Stimulated activated CD8-positive, alpha-beta memory T cell treated with anti-CD3 and anti-CD28 coated beads, Interleukin-2, amount 100 ng/mL, for 1 hour (primary cell): Measurements from ENCODE around the gene CALN1.
"Not testable (repeated sequence)": the region's sequence is repeated elsewhere in the genome, so short reads cannot be mapped to it uniquely, and the experiment has no call there.

Experiments used
- DNase-seq, 2 donors: peaks; one replicate each; pipeline ENCODE4 v3.0.0-alpha.2; 2020; ENCODE audit warnings: low read depth in 2 of 2

CALN1 gene

GRCh38 chr7:72412121-72412618, at the start of gene CALN1:
CALN1 (minus strand) TSS chr7:72412338.
- not testable (repeated sequence) for DNase-seq

DNA sequence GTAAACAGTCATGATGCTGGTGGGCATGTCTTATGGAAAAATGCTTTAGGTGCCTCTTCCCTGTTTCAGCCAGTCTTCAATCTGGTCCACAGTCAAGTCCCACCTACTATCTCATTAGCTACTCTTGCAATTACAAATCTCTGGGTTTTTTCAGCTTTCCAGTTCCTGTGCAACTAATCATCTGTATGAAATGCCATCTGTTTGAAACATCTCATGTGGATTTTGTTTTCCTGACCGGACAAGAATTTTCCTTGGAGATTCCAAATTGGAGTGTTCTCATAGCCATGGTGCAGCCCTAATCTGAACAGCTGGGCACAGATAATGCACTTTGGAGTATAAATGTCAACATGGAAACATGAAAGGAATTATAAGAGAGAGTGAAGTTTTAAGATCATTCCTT, 41.3 kb upstream of the CALN1 start:
- DNase-seq: no peak

DNA sequence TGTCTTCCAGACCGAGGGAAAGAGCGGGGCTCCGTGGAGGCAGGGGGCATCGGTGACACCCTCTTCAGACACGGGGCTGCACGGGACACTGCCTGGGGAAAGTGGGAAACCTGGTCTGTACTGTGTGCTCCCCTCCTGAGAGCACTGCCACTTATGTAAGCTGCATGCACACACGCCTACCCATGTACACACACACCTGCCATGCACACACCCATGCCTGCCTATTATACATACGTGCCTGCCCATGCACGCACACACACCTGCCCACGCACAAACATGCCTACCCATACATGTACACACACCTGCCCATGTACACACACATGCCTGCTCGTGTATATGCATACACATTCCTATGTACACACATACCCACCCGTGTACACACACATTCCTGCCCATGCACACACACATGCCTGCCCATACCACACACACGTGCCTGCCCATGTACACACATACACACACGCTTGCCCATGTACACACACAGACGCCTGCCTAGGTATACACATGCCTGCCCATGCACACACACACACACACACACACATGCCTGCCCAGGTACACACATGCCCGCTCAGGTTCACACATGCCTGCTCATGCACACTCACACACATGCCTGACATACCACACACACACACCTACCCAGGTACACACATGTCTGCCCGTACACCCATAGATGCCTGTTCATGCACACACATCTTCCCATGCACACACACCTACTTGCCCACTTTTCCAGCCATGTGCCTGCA, 35.5 kb upstream of the CALN1 start:
- DNase-seq: no peak

DNA sequence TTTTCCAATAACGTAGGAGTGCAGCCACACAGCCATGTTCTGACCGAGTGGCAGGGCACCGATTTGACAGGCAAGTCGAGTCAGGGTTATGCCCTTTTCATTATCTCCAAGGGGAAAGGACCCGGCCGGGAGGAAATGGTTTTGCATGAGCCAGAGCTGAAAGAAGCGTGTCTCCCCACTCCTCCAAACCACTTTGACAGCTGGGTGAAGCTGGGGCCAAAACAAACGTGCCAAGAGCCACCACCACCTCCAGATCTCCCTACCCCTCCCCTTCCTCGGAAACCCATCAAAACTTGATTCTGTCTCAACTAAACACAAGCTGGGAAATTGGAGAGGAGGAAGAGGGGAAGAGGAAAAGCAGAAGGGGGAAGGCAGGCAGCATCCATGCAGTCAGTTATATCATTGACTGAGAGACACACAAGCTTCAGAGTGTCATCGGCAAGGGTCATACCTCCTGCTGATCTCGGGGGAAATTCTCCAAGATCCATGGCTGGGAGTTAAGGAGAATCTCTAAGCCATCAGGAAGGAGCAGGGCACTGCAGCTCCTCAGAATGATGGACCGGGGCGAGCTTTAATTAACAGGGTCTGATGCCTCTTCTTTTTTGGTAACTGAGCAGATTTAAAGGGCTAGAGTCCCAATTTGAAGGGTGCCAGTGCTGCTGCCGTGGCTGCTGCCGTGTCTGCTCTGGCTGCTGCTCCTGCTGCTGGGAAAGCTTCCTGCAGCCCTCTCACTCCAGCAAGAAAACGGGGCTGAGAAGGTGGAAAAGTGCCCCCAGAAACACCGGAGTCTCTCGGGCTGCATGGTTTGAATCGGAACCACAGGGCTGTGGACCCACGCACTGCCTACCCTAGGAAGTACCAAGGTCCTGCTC, 34.7 kb upstream of the CALN1 start:
- DNase-seq: no peak

DNA sequence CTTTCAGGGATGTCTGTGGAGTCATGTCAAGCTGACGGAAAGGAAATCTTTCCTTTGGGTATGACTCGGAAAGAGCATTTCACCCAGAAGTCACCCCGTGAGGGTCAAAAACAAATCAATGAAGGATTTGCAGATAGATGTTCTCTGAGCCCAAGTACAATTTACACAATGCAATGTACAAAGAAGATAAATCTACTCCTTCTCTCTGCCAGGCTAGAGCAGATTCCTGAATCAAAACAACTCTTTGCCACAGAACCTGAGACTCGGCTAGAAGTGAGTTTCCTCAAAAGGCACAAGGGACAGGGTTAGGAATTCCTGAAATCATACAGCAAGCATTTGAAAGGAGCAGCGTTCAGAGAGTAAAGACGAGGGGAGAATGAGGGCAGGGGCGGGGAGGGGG, 34.0 kb upstream of the CALN1 start:
- no peak for DNase-seq

GRCh38 chr7:72445580-72445979, 33.4 kb upstream of the CALN1 start:
- DNase-seq: no peak

GRCh38 chr7:72445075-72445474, 32.9 kb upstream of the CALN1 start:
- no peak for DNase-seq

DNA sequence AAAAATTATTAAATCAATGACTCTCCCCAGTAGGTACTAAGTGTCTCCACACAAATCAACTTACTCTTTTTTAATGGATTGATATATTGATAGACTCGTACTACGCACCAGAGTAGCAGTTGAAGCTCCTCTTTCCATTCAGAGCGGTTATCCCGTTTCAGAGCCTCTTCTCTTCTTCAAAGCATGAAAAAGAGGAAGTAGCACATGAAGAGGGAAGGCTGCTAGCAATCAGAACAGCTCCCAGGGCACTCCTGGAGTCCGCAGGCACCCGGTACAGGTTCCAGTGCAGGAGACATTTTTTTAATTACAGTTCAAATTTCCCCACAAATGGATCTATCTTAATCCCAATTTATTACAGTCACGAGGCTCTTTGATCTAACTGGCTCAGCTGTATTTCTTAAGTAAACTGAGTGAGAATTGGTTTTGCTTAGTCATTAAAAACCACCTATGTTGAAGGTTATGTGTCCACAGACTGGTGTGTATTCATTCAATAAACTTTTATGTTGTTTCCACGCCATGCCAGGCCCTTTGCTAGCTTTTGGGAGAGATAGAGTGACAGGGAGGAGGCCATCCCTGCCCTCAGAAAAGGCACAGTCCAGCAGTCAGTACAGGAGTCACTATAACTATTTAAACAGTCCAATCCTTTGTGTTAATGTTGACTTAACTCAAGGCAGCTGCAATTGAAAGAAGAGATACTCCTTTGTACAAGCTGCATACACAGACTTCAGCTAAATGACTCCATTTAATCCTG, 32.1 kb upstream of the CALN1 start:
- no peak for DNase-seq

DNA sequence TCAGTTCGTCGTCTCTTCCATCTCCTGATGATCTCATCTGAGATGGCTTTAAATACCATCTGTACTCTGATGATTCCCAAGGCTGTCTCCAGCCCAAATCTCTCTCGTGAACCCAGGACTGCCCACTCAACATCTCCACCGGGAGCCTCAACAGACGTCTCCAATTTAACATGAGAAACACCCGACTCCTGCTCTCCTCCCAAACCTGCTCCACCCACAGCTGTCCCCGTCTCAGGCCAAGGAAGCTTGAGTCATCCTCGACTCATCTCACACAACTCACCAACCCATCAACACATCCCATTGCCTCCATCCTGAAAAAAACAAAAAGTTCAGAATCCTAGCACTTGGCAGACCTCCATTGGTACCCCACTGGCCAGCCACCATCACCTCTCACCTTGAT, 29.7 kb upstream of the CALN1 start:
- no peak for DNase-seq

GRCh38 chr7:72438491-72438890, 26.4 kb upstream of the CALN1 start:
- DNase-seq: no peak

GRCh38 chr7:72437610-72438009, 25.5 kb upstream of the CALN1 start:
- no peak for DNase-seq

GRCh38 chr7:72437061-72437585, 25.0 kb upstream of the CALN1 start:
- DNase-seq: no peak

- DNase-seq: no peak
Observed at GRCh38 chr7:72435925-72436480, 23.9 kb upstream of the CALN1 start.

- no peak for DNase-seq
Observed at GRCh38 chr7:72435366-72435765, 23.2 kb upstream of the CALN1 start.

- DNase-seq: no peak
Observed at GRCh38 chr7:72430531-72430930, 18.4 kb upstream of the CALN1 start.

GRCh38 chr7:72429316-72429715, 17.2 kb upstream of the CALN1 start:
- DNase-seq: no peak

DNA sequence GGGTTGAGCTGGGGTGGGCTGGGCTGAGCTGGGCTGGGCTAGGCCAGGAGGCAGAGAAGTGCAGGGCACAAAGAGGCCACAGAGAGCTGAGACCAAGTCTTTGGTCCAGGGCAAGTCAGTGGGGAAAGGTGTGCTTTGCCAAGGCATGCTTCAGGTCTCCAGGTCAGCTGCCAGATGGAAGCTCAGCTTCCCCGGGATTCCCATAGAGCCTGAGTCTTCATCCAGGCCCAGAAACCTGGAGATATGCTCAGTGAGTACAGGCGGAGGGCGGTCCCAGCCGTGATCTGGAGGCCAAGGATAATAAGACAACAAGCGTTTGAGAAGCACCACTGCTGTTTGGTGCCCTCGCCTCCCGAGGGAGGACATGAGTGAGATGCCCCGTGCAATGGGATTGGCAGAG, 4.7 kb upstream of the CALN1 start:
- DNase-seq: no peak

DNA sequence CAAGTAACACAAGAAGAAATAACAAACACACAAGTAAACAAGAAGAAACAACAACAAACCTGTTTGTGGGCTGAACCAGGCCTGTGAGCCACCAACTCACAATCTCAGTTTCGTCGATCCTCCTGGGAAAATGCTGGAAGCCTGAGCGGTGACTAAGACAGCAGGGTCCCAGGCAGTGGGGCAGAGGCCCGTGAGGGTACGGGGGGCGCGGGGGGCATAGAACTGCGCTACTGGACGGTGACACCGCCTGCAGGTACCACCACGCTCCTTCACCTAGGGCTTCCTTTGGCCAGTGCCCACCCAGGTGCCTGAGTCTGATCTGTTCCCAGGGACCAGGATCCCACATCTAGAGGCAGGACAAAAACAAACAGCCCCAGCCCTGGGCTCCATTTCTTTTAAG, 3.4 kb upstream of the CALN1 start:
- no peak for DNase-seq

GRCh38 chr7:72413886-72414285, 1.7 kb upstream of the CALN1 start:
- DNase-seq: no peak

- DNase-seq: no peak
Observed at GRCh38 chr7:72413290-72413689, 1.2 kb upstream of the CALN1 start.

DNA sequence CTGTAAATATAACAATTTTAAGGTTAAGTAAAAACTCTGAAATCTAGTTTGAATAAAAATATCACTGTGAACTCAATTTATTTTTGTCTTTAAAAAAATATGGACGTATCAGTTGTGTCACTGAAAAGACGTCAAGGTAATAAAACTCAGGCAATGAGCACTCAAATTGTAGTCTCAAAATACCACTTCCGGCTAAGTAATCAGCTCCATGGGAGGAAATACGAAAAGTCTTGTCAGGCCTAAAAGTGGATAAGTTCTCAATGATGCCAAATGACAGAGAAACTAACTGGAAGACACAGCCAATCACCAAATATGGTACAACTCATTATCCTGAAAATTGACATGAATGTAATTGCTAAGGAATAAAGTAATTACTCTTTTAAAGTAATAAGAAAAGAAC, 719 bp downstream of the CALN1 start:
- no peak for DNase-seq

DNA sequence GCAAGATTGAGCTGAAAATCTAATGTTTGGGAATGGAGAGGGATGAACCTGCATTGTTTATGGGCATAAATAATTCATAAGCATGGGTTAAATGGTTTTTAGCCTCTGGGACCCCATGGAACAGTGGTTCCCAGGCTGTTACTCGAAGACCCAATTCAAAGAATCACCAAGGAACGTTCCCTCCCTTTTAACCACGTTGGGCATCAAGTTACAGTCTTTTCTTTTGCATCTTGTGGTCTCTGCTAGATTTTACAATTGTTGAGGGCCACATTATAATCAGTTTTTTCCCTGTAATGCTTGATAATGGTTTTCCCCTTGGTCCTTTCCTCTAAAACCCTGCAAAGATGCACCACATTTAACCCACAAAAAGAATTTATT, 2.5 kb downstream of the CALN1 start:
- no peak for DNase-seq
